ENCODE results near the gene GARS1. TPM values are rescaled to one million over a fixed set of nuclear protein-coding genes. Genes with fewer than 3 reads are reported as not detected.

Gene GARS1
- total RNA-seq, 1 donor from 2014 or later, result 56.3 TPM

GRCh38 chr7:30652698-30653641 lies 58.3 kb downstream of the GARS1 start:
- DNase-seq (ENCODE audit: low spot score in 2 of 2) (no peak), FAIRE-seq (no peak)

GRCh38 chr7:30654296-30655090 lies 59.8 kb downstream of the GARS1 start:
- FAIRE-seq (no peak), DNase-seq (ENCODE audit: low spot score in 2 of 2) (no peak)

GRCh38 chr7:30655096-30655970 lies 60.7 kb downstream of the GARS1 start:
- FAIRE-seq (no peak), DNase-seq (ENCODE audit: low spot score in 2 of 2) (no peak)

- no peak for DNase-seq (ENCODE audit: low spot score in 2 of 2)
Measured at GRCh38 chr7:30656006-30656957, 61.6 kb downstream of the GARS1 start.

GRCh38 chr7:30657131-30657530 lies 62.5 kb downstream of the GARS1 start:
- DNase-seq (ENCODE audit: low spot score in 2 of 2), result no peak
- FAIRE-seq, result no peak

More at GRCh38 chr7:30656006-30656957, 61.6 kb downstream of the GARS1 start:
- FAIRE-seq, result no peak

GRCh38 chr7:30658479-30659074 lies 63.9 kb downstream of the GARS1 start:
- no peak for FAIRE-seq
- DNase-seq (ENCODE audit: low spot score in 2 of 2), result no peak

GRCh38 chr7:30659312-30659711 lies 64.6 kb downstream of the GARS1 start:
- no peak for DNase-seq (ENCODE audit: low spot score in 2 of 2)
- FAIRE-seq, result no peak

GRCh38 chr7:30660331-30661255 lies 65.9 kb downstream of the GARS1 start:
- DNase-seq (ENCODE audit: low spot score in 2 of 2) (no peak), FAIRE-seq (no peak)

GRCh38 chr7:30661926-30662325 lies 67.2 kb downstream of the GARS1 start:
- no peak for DNase-seq (ENCODE audit: low spot score in 2 of 2)
- FAIRE-seq, result no peak

- FAIRE-seq, result no peak
- DNase-seq (ENCODE audit: low spot score in 2 of 2), result no peak
Measured at GRCh38 chr7:30662431-30662939, 67.8 kb downstream of the GARS1 start.

GRCh38 chr7:30663414-30663813 lies 68.7 kb downstream of the GARS1 start:
- FAIRE-seq, result no peak
- no peak for DNase-seq (ENCODE audit: low spot score in 2 of 2)

- DNase-seq (ENCODE audit: low spot score in 2 of 2), result no peak
- FAIRE-seq, result no peak
Measured at GRCh38 chr7:30664184-30664885, 69.7 kb downstream of the GARS1 start.

GRCh38 chr7:30665043-30665442 lies 70.4 kb downstream of the GARS1 start:
- FAIRE-seq (no peak), DNase-seq (ENCODE audit: low spot score in 2 of 2) (no peak)

- no peak for FAIRE-seq
Measured at GRCh38 chr7:30665449-30665848, 70.8 kb downstream of the GARS1 start.

GRCh38 chr7:30667172-30667571 lies 72.5 kb downstream of the GARS1 start:
- DNase-seq (ENCODE audit: low spot score in 2 of 2) (no peak), FAIRE-seq (no peak)

More at GRCh38 chr7:30665449-30665848, 70.8 kb downstream of the GARS1 start:
- DNase-seq (ENCODE audit: low spot score in 2 of 2), result no peak

GRCh38 chr7:30668102-30668501 lies 73.4 kb downstream of the GARS1 start:
- FAIRE-seq (no peak), DNase-seq (ENCODE audit: low spot score in 2 of 2) (no peak)

Measured in frontal cortex (tissue), 4 donors.